ENCODE measurements around the gene VIL1. TPM values are rescaled to one million over a fixed set of nuclear protein-coding genes. Genes with fewer than 3 reads are reported as not detected.

VIL1 gene
- total RNA-seq, 3 donors from 2014 or later (not counting 1 experiment from before 2014, with no cell fraction given): 1.5 to 1.8 (median 1.6) TPM

DNA sequence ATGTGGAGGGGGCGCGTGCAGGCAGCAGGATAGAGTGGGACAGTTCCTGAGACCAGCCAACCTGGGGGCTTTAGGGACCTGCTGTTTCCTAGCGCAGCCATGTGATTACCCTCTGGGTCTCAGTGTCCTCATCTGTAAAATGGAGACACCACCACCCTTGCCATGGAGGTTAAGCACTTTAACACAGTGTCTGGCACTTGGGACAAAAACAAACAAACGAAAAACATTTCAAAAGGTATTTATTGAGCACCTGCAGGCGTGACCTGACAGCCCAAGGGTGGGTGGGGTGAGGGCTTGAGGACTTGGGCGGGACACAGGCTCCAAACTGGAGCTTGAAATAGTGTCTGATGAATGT lies 23.9 kb upstream of the VIL1 start:
- DNase-seq (no peak), ATAC-seq (no peak)
- no peaks in the 10 kb centered on the region for H3K27me3 ChIP-seq (ENCODE audit: control insufficient read depth, insufficient read depth, low read length)
- Mint-ChIP-seq H3K27me3 (ENCODE audit: low read depth in 2 of 2) (no peaks in the 10 kb centered on the region), H3K36me3 (no peaks in the 10 kb centered on the region), H3K4me3 (peak overlapping the region; percentile 28), H3K4me1 (peaks cover 42 to 59% of the 10 kb centered on the region in 2 donors), H3K27ac (peak overlapping the region; percentile 98), H3K9me3 (no peaks in the 10 kb centered on the region)
- H3K4me3 ChIP-seq (ENCODE audit: low read length): no peak overlapping the region
- 84% methylated on average over 5 of the region's 6 CpGs for WGBS (ENCODE audit: insufficient coverage)
- intact Hi-C loops (cut with micrococcal nuclease): loop anchor here (1.0 to 5.0 kb wide), 4 partner anchors 122 to 502 kb away; partner anchors contain the start of gene ARPC2
- TF ChIP-seq, protein P1, sequence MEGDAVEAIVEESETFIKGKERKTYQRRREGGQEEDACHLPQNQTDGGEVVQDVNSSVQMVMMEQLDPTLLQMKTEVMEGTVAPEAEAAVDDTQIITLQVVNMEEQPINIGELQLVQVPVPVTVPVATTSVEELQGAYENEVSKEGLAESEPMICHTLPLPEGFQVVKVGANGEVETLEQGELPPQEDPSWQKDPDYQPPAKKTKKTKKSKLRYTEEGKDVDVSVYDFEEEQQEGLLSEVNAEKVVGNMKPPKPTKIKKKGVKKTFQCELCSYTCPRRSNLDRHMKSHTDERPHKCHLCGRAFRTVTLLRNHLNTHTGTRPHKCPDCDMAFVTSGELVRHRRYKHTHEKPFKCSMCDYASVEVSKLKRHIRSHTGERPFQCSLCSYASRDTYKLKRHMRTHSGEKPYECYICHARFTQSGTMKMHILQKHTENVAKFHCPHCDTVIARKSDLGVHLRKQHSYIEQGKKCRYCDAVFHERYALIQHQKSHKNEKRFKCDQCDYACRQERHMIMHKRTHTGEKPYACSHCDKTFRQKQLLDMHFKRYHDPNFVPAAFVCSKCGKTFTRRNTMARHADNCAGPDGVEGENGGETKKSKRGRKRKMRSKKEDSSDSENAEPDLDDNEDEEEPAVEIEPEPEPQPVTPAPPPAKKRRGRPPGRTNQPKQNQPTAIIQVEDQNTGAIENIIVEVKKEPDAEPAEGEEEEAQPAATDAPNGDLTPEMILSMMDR (IDR thresholded peaks at IDR 0.05): no peak
- no peaks in the 10 kb centered on the region for H3K9me3 ChIP-seq (ENCODE audit: control insufficient read depth, insufficient read depth, low read length)
- peak overlapping the region; percentile 5 for H3K27ac ChIP-seq (ENCODE audit: low read length)
- H3K36me3 ChIP-seq (ENCODE audit: control insufficient read depth, insufficient read depth, low read length): no peaks in the 10 kb centered on the region
- peaks cover 65% of the 10 kb centered on the region for H3K4me1 ChIP-seq (ENCODE audit: control insufficient read depth, insufficient read depth, low read length)

DNA sequence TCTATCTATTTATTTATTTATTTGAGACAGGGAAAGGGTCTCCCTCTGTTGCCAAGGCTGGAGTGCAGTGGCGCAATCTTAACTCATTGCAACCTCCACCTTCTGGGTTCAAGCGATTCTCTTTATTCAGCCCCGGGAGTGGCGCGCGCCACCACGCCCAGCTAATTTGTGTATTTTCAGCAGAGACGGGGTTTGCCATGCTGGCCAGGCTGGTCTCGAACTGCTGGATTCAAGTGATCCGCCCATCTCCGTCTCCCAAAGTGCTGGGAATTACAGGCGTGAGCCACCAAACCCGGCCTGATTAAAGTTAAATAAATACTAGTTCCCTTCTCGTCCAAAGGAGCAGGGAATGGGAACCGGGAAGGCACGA lies 23.5 kb upstream of the VIL1 start:
- Mint-ChIP-seq H3K27me3 (ENCODE audit: low read depth in 2 of 2) (no peaks in the 10 kb centered on the region), H3K4me3 (peak overlapping the region; percentile 85), H3K9me3 (no peaks in the 10 kb centered on the region), H3K27ac (peak overlapping the region; percentile 98), H3K4me1 (peaks cover 39 to 56% of the 10 kb centered on the region in 2 donors), H3K36me3 (no peaks in the 10 kb centered on the region)
- ATAC-seq (no peak), DNase-seq (no peak)
- intact Hi-C loops (cut with micrococcal nuclease): loop anchor here (1.0 to 5.0 kb wide), 4 partner anchors 122 to 502 kb away; partner anchors contain the start of gene ARPC2
- Histone ChIP-seq H3K4me1 (ENCODE audit: control insufficient read depth, insufficient read depth, low read length) (peaks cover 61% of the 10 kb centered on the region), H3K9me3 (ENCODE audit: control insufficient read depth, insufficient read depth, low read length) (no peaks in the 10 kb centered on the region), H3K4me3 (ENCODE audit: low read length) (peak overlapping the region; percentile 59), H3K27me3 (ENCODE audit: control insufficient read depth, insufficient read depth, low read length) (no peaks in the 10 kb centered on the region), H3K36me3 (ENCODE audit: control insufficient read depth, insufficient read depth, low read length) (no peaks in the 10 kb centered on the region), H3K27ac (ENCODE audit: low read length) (peak overlapping the region; percentile 74)
- WGBS (ENCODE audit: insufficient coverage): 78% methylated on average over 16 of the region's 16 CpGs
- TF ChIP-seq, protein P1 (IDR thresholded peaks at IDR 0.05): no peak

DNA sequence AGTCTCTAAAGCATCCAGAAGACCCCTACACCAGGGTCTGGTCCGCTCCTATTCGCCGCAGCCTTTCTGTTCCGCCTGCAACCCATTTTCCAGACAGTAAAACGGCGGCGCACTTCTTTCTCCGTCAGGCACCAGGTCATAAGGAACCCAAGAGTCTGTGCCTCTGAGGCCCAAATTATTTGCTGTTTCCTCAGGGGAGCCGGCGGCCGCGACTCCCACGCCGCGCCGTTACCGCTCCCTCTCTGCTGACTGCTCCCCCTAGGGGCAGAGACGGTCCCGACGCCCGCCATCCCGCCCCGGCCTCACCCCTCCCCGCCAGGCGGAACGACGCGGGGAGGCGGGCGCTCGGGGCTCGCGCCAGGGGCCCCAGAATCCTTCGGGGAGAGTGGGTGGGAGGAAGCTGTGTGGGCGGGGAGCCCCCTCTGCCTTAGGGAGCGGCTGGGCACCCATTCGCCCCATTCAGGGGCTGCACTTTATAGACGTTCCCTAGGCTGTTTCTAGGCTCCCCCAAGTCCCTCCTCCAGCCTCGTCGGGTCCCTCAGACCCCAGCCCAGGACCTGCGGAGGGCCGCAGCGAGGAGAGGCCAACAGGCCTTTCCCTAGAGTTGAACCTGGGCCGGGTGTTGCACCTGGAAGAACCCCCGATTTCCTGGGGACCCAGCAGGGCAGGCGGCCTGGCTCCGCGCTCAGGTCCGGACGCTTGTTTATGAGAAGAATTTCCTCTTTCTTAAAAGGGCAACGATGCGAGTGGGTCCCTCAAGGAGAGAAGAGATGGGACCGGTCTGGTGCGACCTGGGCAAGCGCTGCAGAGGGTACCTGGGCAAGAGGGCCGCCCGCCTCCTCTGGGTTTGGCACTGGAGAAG lies 22.9 kb upstream of the VIL1 start:
- WGBS (ENCODE audit: insufficient coverage): 3% methylated on average over 54 of the region's 57 CpGs
- peak overlapping the region; percentile 94 for H3K4me3 Mint-ChIP-seq
- peaks cover 39 to 58% of the 10 kb centered on the region in 2 donors for H3K4me1 Mint-ChIP-seq
- H3K27me3 Mint-ChIP-seq (ENCODE audit: low read depth in 2 of 2): no peaks in the 10 kb centered on the region
- DNase-seq: peak; percentile 90 to 97
- Histone ChIP-seq H3K4me1 (ENCODE audit: control insufficient read depth, insufficient read depth, low read length) (peaks cover 63% of the 10 kb centered on the region), H3K27me3 (ENCODE audit: control insufficient read depth, insufficient read depth, low read length) (no peaks in the 10 kb centered on the region), H3K36me3 (ENCODE audit: control insufficient read depth, insufficient read depth, low read length) (peaks cover 1% of the 10 kb centered on the region), H3K27ac (ENCODE audit: low read length) (peak overlapping the region; percentile 83), H3K9me3 (ENCODE audit: control insufficient read depth, insufficient read depth, low read length) (no peaks in the 10 kb centered on the region), H3K4me3 (ENCODE audit: low read length) (peak overlapping the region; percentile 59)
- TF ChIP-seq, protein P1 (IDR thresholded peaks at IDR 0.05): peak; percentile 80
- peak overlapping the region; percentile 98 for H3K27ac Mint-ChIP-seq
- no peaks in the 10 kb centered on the region for H3K9me3 Mint-ChIP-seq
- ATAC-seq: peak; percentile 62 to 82 (median 71)
- H3K36me3 Mint-ChIP-seq: no peaks in the 10 kb centered on the region
- intact Hi-C loops (cut with micrococcal nuclease): loop anchor here (1.0 to 5.0 kb wide), 9 partner anchors 10 to 501 kb away; partner anchors contain the start of genes ARPC2, CNOT9, TMBIM1 and USP37

Measured in natural killer cell (primary cell).